Fibroblast of skin of abdomen (primary cell): Measurements from ENCODE around the gene PFDN2.
"Not testable (repeated sequence)": the region's sequence is repeated elsewhere in the genome, so short reads cannot be mapped to it uniquely, and the experiment has no call there.

ENCODE experiments used
- DNase-seq: peaks from one replicate; pipeline ENCODE4 v3.0.0-alpha.2; 2013

PFDN2 gene

DNA sequence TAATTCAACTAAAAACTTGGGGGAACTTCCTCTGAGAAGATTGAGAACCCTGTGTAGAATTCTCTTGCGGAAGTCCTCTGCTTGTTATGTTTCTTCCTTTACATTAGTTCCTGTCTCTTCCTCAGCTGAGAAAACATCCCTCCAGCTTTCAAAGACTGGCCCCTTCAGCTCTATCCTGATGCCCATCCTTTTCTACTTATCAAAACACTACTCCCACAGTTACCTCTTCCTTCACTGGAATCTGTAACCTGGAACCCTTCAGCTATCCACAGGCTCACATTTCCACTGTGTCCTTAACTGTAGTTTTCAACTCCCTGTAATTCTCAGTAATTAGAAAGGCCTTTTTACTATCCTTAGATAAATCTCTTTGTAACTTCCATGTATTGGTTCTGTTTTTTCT lies 20.6 kb upstream of the PFDN2 start:
- DNase-seq, result no peak

DNA sequence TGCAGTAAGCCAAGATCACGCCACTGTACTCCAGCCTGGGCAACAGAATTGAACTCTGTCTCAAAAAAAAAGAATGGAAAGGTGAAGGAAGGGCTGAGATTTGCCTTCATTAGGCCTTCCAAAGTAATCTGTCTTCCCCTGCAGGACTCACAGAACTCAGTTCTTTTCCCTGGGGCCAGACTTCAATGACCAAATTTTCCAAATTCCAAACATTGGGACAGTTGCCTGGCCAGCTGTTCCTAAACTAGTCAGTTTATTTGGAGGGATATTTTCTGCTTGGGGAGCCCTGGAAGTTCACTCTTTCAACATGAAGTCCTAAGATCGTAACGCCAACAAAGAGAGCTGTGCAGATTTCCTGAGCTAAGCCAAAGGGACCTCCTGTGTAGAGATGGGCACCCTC lies 20.0 kb upstream of the PFDN2 start:
- DNase-seq, result no peak

DNA sequence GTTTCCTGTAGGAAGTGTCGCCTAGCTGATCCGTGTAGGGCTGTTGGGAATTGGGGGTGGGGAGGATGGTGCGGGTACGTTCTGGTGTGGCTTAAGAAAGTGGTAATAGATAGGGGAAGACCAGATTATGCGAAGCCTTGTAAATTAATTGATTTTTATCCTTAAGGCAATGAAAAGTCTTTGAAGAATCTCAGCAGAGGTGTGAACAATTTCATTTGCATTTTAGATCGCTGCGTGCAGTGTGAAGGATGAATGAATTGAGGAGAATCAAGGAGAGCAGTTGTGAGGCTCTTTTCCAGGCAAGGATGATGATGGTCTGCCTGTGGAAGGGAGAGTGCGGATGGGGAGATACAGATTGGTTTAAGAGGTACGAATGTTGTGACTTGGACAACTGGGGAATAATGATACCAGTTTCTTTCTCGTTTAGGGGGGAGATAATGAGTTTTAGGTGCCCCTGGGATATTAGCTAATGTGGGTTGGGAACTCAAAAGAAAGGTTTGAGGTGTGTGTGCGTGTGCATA lies 15.4 kb upstream of the PFDN2 start:
- DNase-seq, result no peak

DNA sequence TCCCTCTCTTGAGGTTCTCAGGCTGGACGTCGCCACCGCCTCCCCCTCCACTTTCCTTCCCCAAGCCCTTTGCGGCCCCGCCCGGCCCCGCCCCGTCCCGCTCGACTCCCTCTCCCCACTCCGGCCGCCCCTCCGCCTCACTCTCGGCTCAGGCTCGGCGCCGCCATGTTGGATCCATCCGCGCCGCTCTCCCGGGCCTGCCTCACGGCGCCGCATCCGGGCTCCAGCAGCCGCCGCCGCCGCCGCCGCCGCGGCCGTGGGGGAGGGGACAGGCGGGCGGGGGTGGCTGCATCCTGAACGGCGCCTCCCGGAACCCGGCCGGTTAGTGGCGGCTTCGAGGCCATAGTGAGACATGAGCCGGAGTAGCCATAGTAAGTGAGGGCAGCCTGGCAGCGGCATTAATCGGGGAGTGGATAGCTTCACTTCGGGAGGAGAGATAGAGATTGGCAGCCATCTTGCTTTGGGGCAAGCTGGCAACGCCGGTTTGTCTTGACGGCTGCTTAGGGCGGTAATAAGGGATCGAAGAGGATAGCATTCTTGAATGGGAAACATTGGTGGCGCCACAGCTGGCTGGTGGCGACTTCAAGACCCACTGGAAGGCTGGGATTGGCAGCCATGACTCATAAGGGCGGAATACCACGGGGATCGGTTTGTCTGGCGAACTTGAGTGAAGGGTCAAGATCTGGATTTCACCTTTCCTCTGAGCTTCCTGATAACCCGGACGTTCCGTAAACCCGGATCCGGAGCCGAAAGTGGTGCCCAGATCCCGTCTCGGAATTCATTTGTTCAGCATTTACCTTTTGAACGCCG lies 14.8 kb upstream of the PFDN2 start, which contains the start of gene DEDD:
DEDD (minus strand) TSS at position 258 of the 810 bp plus-strand sequence. CDS start 8,205 bp downstream, outside the sequence.
- DNase-seq, result peak; percentile 98

DNA sequence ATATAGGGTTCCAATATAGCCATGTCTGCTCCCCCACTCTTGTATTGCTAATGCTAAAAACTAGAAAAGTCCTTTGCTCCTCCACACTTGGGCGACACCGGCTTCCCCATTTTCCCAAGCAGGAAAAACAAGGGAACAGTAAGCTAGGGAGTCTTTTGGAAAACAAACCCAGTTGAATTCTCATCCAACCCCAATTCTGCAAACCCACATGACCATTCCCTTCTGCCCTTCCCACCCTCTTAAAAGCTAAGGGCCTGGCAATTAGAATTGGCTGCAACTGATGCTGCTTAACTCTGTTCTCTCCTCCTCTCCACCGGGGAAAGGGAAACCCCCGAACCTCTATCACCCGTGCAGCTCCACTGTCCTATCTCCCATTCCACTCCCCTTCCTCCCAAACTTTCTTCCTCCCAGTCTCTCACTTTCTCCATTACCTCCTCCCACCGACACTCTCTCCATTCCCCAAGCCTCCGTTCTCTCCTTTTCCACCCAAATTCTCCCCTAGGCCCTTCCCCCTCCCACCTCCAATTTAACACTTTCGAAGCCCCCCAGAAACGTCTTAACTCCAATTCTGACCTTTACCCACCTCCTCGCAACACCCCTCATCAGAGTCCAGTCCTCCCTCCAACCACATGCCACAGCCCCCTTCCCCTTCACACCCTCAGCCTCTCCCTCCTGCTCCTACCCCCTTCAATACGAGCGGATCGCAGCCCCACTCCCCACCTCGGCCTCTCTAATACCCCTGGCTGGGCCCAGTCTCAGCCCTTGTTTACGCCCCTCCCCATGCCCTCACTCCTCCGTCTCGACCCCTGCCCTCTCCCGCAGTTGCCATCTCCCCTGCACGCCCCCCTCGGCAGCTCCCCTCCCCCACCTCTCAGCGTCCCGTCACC lies 13.9 kb upstream of the PFDN2 start:
- DNase-seq, result no peak

DNA sequence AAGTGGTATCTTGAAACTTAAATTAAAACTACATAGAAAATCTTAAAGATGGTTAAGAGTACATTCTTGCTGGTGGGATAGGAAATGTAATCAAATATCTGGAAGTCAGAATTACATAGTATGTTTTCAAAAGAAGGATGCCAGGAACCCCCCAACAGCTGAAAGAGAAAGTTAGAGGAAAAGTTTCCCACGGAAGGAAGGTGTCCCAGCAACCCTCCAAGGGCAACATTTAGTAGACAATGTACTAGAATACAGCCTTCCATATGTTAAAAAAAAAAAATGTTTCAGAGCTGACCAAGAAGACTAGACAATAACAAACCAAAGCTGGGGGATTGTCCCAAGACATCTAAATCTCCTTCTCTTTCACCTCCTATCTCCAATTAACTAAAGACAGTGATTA lies 12.4 kb upstream of the PFDN2 start:
- DNase-seq, result no peak

DNA sequence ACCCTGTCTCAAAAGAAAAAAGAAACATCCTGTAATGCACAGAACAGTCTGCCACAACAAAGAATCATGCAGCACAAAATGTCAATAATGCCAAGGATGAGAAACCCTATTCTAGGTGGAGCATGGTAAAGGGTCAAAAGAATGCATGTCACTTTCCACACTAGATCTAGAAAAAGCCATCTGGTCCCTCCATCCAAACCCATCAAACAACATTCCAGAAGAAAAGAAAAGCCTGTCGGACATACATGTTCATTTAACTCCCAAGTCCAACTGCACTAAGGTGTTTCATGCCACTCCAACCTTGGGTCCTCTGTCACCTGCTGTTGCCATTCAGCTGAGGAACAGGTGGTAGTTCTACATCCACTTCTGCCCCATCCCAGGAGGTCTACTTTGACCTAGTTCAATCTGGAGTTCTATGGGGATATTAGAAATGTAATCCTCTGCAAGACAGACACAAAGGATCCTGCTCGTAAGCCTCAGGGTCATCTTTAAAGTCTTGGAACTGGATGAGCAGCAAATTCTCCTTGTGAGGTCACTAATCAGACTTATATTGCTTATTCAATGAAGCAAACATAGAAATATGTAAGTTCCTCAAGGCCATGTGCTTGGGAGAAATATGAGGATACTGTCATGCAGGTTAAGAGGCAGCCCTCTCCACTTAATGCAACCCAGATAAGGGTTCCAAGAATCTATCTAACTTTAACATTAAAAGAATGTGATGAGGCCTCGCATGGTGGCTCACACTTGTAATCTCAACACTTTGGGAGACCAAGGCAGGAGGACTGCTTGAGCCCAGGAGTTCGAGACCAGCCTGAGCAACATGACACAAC lies 11.0 kb upstream of the PFDN2 start:
- no peak for DNase-seq

DNA sequence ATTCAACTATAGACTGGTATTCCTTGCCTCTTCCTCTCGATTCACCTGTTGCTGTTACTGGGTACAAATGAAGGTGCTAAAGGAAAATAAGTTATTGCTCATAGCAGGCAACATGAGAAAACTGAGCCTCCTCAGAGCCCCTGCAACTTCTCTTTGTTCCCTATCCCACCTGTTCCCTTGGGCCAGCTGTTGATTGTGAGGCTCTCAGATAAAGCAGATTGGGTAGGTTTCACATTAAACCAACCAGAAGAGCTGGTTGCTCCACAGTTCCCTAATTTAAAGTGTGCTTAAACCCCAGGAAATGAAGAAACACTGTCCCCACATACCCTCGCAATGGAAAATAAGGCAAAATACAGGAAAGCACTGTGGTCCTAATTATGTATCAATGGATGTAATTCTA lies 9.8 kb upstream of the PFDN2 start:
- DNase-seq, result no peak

DNA sequence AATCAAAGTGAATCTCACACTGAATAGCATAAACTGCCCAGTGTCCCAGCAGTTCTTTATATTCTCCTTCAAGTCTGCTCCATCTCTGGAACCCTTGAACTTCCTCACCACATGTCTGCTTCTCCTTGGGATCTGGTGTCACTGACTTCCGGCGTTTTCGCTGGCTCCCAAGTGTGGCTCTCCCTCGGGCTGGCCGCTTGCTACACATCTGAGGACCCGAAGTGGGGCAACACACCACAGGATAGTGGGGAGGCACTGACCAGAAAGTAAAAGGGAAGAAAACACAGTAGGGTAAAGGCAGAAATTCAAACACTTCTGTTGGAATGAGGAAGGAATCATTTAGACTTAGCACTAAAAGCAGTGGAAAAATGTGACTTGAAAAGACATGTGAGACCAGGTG lies 5.1 kb upstream of the PFDN2 start:
- DNase-seq, result no peak

DNA sequence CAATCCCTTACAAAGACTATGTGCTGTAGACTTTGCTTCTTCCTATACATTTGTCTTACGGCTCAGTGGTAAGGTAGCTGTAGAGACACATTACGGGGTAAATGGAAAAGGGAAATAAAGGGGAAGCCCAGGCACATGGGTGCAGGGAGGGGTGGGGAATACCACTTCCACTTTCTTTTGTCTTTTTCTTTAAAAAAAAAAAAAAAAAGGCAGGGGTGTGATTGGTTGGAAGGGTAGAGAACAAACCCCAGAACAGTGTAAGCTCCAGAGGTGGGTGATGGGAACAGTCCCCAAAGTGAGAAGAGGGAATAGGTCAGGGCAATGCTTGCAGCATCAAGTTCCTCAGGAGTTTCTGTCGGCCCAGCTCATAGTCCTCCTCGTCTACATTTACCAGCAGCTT lies 4.0 kb upstream of the PFDN2 start:
- no peak for DNase-seq

DNA sequence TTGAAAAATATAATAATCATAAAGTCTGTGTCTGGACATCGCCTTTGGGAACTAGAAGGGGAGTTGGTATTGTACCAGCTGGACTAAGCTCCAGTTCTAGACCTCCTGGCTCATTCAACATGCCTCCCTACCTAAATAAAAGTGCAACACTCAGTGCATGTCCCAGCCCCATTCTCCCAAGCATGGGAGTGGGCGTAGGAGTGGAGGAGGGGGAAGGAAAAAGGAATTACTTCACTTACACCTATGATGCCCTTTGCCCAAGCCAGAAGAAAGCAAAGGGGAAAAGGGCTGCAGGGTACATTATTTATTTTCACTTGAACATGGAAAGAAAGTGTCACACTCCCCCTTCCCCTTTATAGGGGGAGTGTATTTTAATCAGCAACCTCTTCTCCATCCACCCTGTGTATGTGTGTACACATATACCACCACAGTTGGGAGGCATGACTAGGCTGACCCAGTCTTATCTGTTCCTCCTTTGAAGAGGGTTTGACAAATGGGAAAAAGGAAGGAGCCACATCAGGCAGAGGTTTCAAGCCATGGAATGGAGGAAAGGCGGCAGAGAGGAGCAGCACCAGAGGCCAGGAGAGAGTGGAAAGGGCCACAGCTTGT lies 3.3 kb upstream of the PFDN2 start:
- DNase-seq, result no peak

DNA sequence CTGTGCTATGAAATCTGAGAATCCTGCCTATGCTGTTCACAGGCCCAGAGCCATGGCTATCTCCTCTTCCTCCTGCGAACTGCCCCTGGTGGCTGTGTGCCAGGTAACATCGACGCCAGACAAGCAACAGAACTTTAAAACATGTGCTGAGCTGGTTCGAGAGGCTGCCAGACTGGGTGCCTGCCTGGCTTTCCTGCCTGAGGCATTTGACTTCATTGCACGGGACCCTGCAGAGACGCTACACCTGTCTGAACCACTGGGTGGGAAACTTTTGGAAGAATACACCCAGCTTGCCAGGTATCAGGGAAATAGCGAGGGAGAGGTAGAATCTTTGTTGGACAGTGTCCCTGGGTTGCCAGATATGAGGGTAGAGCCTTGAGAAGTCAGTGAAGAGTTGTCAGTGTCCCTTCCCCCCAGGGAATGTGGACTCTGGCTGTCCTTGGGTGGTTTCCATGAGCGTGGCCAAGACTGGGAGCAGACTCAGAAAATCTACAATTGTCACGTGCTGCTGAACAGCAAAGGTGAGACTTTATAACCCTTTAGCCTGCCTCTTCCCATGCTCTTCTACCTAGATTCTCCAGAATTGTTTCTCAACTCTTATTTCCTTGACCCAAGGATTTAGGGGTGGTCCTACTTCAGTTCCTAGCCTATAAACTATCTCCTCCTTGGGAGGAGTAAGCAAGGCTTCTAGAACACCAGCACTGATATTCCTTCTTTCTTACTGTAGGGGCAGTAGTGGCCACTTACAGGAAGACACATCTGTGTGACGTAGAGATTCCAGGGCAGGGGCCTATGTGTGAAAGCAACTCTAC lies 1.5 kb upstream of the PFDN2 start:
- peak; percentile 67 for DNase-seq

DNA sequence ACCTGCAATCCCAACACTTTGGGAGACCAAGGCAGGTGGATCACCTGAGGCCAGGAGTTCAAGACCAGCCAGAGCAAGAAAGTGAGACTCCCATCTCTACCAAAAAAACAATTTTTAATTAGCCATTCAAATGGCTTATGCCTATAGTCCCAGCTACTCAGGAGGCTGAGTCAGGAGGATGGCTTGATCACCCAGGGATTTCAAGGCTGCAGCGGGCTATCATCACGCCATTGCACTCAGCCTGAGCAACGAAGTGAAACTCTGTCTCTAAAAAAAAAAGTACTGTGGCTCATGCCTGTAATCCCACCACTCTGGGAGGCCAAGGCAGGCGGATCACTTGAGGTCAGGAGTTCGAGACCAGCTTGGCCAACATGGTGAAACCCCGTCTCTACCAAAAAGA lies 1.9 kb downstream of the PFDN2 start:
- not testable (repeated sequence) for DNase-seq

DNA sequence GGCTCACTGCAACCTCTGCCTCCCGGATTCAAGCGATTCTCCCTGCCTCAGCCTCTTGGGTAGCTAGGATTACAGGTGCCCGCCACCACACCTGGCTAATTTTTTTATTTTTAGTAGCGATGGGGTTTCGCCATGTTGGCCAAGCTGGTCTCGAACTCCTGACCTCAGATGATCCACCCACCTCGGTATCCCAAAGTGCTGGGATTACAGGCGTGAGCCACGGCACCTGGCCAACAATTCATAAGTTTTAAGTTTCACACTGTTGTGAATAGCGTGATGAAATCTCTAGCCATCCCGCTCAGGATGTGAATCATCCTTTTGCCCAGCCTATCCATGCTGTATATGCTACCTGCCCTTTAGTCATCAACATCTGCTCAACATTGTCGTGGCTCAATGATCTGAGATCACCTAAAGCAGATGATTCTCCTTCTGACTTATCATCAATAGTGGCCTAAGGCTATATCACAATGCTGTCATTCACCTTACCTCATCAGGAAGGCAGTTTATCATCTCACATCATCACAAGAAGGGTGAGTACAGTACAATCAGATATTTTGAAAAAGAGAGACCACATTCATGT lies 2.6 kb downstream of the PFDN2 start:
- peak; percentile 79 for DNase-seq

DNA sequence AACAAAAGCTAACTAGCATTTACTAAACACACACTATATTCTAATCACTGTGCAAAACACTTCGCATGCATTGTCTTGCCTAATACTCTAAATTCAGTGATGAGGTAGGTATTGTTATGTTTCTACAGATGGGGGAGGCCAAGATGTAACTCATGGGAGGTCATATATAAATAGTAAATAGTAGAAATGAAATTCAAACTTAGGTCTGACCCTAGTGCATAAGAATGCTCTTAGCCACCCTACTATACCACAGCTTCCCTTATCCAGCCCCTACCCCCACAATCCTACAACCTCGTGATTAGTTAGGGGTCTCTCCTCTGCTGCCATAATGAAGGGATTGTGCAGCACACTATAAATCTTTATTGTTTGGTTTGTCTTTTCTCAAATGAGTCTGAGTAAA lies 3.3 kb downstream of the PFDN2 start:
- DNase-seq, result no peak

DNA sequence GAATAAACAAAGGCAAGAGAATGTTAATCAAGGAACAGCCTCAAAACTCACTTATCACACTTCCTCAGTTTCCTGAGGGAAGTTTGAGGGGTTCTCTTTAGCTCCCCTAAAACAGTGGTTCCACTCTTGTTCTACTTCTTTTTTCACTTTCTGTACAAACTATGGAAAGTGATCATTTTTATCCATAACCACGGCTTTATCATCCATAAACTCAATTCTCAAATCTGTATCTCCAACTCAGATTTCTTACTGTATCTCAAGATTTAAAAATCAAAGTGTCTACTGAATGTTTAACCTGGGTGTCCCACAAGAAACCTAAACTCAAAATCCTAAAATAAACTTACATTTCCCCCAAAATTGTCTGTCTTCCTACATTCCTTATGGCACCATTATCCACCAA lies 3.9 kb downstream of the PFDN2 start:
- no peak for DNase-seq

DNA sequence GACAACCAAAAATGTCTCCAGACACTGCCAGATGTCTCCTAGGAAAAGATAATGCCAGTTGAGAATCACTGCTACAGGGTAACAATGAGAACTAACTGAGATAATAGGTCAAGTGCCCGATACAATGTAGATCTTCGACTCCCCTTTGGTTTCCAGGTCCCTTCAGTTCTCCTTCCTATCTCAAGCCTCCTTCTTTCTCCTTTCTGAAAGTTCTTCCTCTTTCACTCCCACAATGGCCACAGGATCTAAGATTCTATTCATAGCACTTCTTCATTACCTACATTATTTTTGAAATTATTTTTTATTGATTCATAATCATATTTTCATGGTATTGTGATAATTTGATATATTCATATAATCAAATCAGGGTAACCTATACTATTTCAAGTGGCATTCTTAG lies 6.3 kb downstream of the PFDN2 start:
- no peak for DNase-seq

DNA sequence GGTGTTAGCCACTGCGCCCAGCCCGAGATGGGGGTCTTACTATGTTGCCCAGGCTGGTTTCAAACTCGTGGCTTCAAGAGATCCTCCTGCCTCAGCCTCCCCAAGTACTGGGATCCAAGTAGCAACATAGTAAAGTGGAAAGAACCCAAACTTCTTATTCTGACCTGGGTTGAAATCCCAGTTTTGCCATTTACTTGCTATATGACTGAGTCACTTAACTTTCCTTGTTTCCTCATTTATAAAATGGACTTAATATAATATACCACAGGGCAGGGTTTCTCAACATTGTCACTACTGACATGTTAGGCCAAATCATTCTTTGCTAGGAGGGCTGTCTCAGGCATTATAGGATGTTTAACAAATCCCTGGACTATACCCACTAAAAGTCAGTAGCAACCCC lies 6.7 kb downstream of the PFDN2 start:
- DNase-seq, result no peak

DNA sequence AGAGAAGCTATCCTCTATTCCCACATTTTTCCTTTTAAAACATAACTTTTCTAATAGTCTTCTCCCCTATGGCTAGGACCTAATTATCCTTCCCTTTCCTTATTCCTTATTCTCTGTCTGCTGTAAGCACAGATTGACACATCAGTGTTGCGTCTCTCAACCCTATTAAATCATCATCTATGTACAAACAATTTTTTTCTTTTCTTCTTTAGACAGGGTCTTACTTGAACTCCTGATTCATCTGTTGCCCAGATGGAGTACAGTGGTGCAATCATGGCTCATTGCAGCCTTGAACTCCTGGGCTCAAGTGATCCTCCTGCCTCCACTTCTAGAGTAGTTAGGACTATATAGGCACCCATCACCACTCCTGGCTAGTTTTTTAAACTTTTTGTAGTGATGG lies 11.4 kb downstream of the PFDN2 start:
- DNase-seq, result no peak

DNA sequence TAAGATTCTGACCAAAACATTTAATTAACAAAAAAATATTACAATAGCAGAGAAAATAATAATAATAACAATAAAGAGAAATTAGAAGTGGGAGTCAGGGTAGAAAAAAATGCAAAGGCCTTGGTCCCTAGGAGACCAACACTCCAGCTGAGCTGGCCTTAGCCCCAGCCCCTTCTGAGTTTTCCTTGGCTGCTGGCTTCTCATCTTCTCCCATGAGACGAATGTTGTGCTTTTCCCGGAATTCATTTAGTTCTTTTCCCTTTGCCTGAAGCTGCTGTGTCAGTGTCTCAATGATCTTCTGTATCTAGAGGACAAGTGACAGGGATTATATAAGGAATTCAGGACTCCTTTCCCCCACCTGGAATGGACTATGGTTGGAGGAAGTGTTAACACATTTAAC lies 17.3 kb downstream of the PFDN2 start:
- DNase-seq, result no peak
